K562 (cell line): ENCODE data around the gene PXN. TPM values are rescaled to one million over a fixed set of nuclear protein-coding genes. Genes with fewer than 3 reads are reported as not detected.

Source experiments
- ATAC-seq: fragments of 200-7000 bp; cut with Tn5 transposase; 3 replicates; pipeline ENCODE4 v1.9.1; 2020; ENCODE audit warnings: moderate library complexity
- BruUV-seq: library from RNA; stranded (reverse); fragments of 400-500 nt; replicated peaks from 2 replicates; lab custom pipeline; 2021; lab: Mats Ljungman, UMichigan
- CTCF ChIA-PET: fragments of 300-600 bp; formaldehyde crosslinking; extraction: SDS; loops from one replicate; lab custom pipeline; 2021; ENCODE audit warnings: low intra/inter-chr PET ratio; lab: Yijun Ruan, JAX
- POLR2A ChIA-PET: fragments of 300-600, 350-650 bp; sonication (Branson Sonifier 250); formaldehyde crosslinking; extraction: SDS; loops from one replicate; lab custom pipeline; 2021; ENCODE audit warnings: antibody characterized with exemption, inconsistent platforms; lab: Yijun Ruan, JAX
- DNase-seq, 4 experiments: peaks; one replicate each; pipeline versions ENCODE4 v3.0.0 to v3.0.0-alpha.2; 2011 to 2018; ENCODE audit warnings: low spot score in 3 of 4, mixed read lengths in 3 of 4; ENCODE audit errors: extremely low read depth in 1 of 4
- FAIRE-seq: peaks from 2 replicates; lab custom pipeline; 2011; peaks lifted over from hg19 to GRCh38; lab: Jason Lieb, UNC
- H2AFZ ChIP-seq: 2 replicates; pipeline ENCODE4 v1.6.0; 2011; ENCODE audit warnings: low read depth, low read length, control low read depth, inconsistent platforms
- H3K27ac ChIP-seq: fragments of 200-600 bp; 3 replicates; pipeline ENCODE4 v1.8.0; 2011; ENCODE audit warnings: low read depth, mild to moderate bottlenecking, control low read depth, inconsistent platforms, low read length, moderate library complexity, mixed read lengths; ENCODE audit errors: extremely low read depth
- H3K27me3 ChIP-seq, 2 experiments: fragments of 300-600 bp in 1 of 2; 2 replicates in 1 of 2; 3 replicates in 1 of 2; pipeline versions ENCODE4 v1.6.0 to v1.8.0; 2011; ENCODE audit warnings: inconsistent platforms in 2 of 2, low read length in 2 of 2, mild to moderate bottlenecking in 1 of 2, mixed read lengths in 1 of 2, moderate library complexity in 1 of 2; ENCODE audit not compliant: control insufficient read depth in 2 of 2, insufficient read depth in 2 of 2
- H3K36me3 ChIP-seq: fragments of 300-600 bp; 3 replicates; pipeline ENCODE4 v1.8.0; 2011; ENCODE audit warnings: mild to moderate bottlenecking, low read length, inconsistent platforms; ENCODE audit not compliant: control insufficient read depth, insufficient read depth
- H3K4me1 ChIP-seq, 2 experiments: fragments of 200-600 bp in 1 of 2; replicated peaks in 1 of 2; 2 replicates in 1 of 2; 3 replicates in 1 of 2; pipeline versions ENCODE4 v1.5.1 to v1.8.0; 2011; ENCODE audit warnings: inconsistent platforms in 2 of 2, low read length in 2 of 2, mild to moderate bottlenecking in 1 of 2, mixed read lengths in 1 of 2, moderate library complexity in 1 of 2; ENCODE audit not compliant: control insufficient read depth in 2 of 2, insufficient read depth in 2 of 2
- H3K4me2 ChIP-seq: 2 replicates; pipeline ENCODE4 v1.6.1; 2011; ENCODE audit warnings: low read length, control low read depth, inconsistent platforms, mixed read lengths; ENCODE audit not compliant: insufficient read depth
- H3K4me3 ChIP-seq: fragments of 200-600 bp; sonication (generic), shearing (Covaris generic); 2 replicates; pipeline ENCODE4 v1.5.1; 2016; ENCODE audit warnings: control low read depth, inconsistent platforms
- H3K79me2 ChIP-seq: fragments of 200-600 bp; 3 replicates; pipeline ENCODE4 v1.8.0; 2011; ENCODE audit warnings: low read length, inconsistent platforms; ENCODE audit not compliant: control insufficient read depth, insufficient read depth
- H3K9ac ChIP-seq, 2 experiments: 2 replicates each; pipeline versions ENCODE4 v1.6.0 to v1.6.1; 2011; ENCODE audit warnings: low read depth in 2 of 2, low read length in 2 of 2, control low read depth in 1 of 2, inconsistent platforms in 1 of 2, mild to moderate bottlenecking in 1 of 2, mixed read lengths in 1 of 2; ENCODE audit not compliant: insufficient read depth in 1 of 2
- H3K9me1 ChIP-seq: one replicate; pipeline ENCODE4 v1.6.0; 2011; ENCODE audit warnings: inconsistent platforms, mild to moderate bottlenecking, low read length, moderate library complexity; ENCODE audit not compliant: control insufficient read depth, insufficient read depth
- H3K9me3 ChIP-seq: replicated peaks from 2 replicates; pipeline ENCODE4 v1.5.1; 2011; ENCODE audit warnings: low read depth, low read length, inconsistent platforms; ENCODE audit not compliant: control insufficient read depth, insufficient read depth
- H4K20me1 ChIP-seq: replicated peaks from 2 replicates; pipeline ENCODE4 v1.6.1; 2011; ENCODE audit warnings: low read length, inconsistent platforms, mixed read lengths; ENCODE audit not compliant: control insufficient read depth, insufficient read depth
- BCOR ChIP-seq: fragments of 450-650 bp; IDR thresholded peaks from 2 replicates; pipeline ENCODE4 v1.6.1; 2016
- E2F8 ChIP-seq: fragments of 450-650 bp; IDR thresholded peaks from 2 replicates; pipeline ENCODE4 v1.7.1; 2018; ENCODE audit warnings: mild to moderate bottlenecking, low read depth; ENCODE audit not compliant: partially characterized antibody
- ELF4 ChIP-seq: fragments of 450-650 bp; formaldehyde crosslinking; IDR thresholded peaks from 2 replicates; pipeline ENCODE4 v1.4.0; 2022; ENCODE audit warnings: missing genetic modification characterization
- MBD2 ChIP-seq: sonication (generic); IDR thresholded peaks from 2 replicates; pipeline ENCODE4 v1.6.1; 2016; ENCODE audit warnings: low read depth, borderline replicate concordance
- MED1 ChIP-seq: sonication (generic); formaldehyde crosslinking; IDR thresholded peaks from 2 replicates; pipeline ENCODE4 v1.8.1; 2023; ENCODE audit warnings: missing genetic modification reagents, borderline replicate concordance
- MEF2A ChIP-seq: IDR thresholded peaks from 2 replicates; pipeline ENCODE4 v1.6.1; 2011; ENCODE audit warnings: low read depth, mild to moderate bottlenecking, low read length, moderate library complexity; ENCODE audit not compliant: control insufficient read depth
- MTA3 ChIP-seq: fragments of 450-650 bp; formaldehyde crosslinking; IDR thresholded peaks from 2 replicates; pipeline ENCODE4 v1.6.1; 2017; ENCODE audit warnings: mild to moderate bottlenecking, borderline replicate concordance
- SAFB ChIP-seq: fragments of 200-400 bp; formaldehyde crosslinking; IDR thresholded peaks from 2 replicates; pipeline ENCODE4 v1.6.1; 2017; ENCODE audit warnings: low read depth, low read length, borderline replicate concordance
- TRIM28 ChIP-seq: fragments of 450-650 bp; IDR thresholded peaks from 2 replicates; pipeline ENCODE4 v1.6.1; 2017
- U2AF1 ChIP-seq: fragments of 200-400 bp; formaldehyde crosslinking; optimal IDR thresholded peaks from 2 replicates; pipeline ENCODE3; 2017; ENCODE audit warnings: mild to moderate bottlenecking, low read depth, low read length, moderate library complexity
- ZNF133 ChIP-seq: fragments of 250-450 bp; sonication (Bioruptor Pico); IDR thresholded peaks from 2 replicates; pipeline ENCODE4 v1.4.0; 2020; ENCODE audit warnings: mild to moderate bottlenecking
- ZNF197 ChIP-seq: fragments of 200-800 bp; sonication (Bioruptor generic); IDR thresholded peaks from 2 replicates; pipeline ENCODE4 v1.6.1; 2016; ENCODE audit warnings: low read depth, missing genetic modification characterization, missing compliant biosample characterization
- ZNF347 ChIP-seq: fragments of 450-650 bp; formaldehyde crosslinking; IDR thresholded peaks from 2 replicates; pipeline ENCODE4 v1.4.0; 2020; ENCODE audit warnings: low read depth, mild to moderate bottlenecking, moderate library complexity
- WGBS: fragments of 100-300 bp; shearing (Covaris generic); methylation state at CpG from one replicate; pipeline ENCODE4 v1.1.6; 2016; ENCODE audit warnings: low coverage, mixed read lengths; ENCODE audit not compliant: insufficient coverage; ENCODE audit errors: missing lambda C conversion rate; 5-methylcytosine and 5-hydroxymethylcytosine counted together
- in situ Hi-C: fragments of 300-500 bp; cut with MboI; formaldehyde crosslinking; loops from 4 replicates; pipeline ENCODE4 v1.15.0; 2018; ENCODE audit warnings: inconsistent platforms, mixed read lengths
- intact Hi-C: fragments of 100-400 bp; cut with micrococcal nuclease; formaldehyde crosslinking; loops from 2 replicates; pipeline ENCODE4 v1.14.2; 2022
- polyA plus RNA-seq, 8 experiments: library from polyadenylated mRNA; depleted of rRNA in 4 of 8; stranded (reverse) in 5 of 8; unstranded in 3 of 8; fragments of >200 nt; fragmentation: Nextera tagmentation in 2 of 8; fragmentation: Illumina TruSeq in 1 of 8; extraction: Ambion mirVana in 2 of 8; extraction: Trizol in 1 of 8; gene quantifications; 2 replicates each; pipeline versions ENCODE4 v1.2.1 to v1.2.3, GENCODE V29; 2011 to 2014; ENCODE audit warnings: inconsistent platforms in 1 of 8, missing spikeins in 1 of 8
- total RNA-seq, 7 experiments: library from RNA; depleted of rRNA in 6 of 7; stranded (reverse); fragments of >200 nt in 6 of 7; fragmentation: Illumina TruSeq in 2 of 7; extraction: Trizol in 2 of 7; gene quantifications; 2 replicates each; pipeline versions ENCODE4 v1.2.1 to v1.2.3, GENCODE V29; 2011 to 2021; ENCODE audit warnings: low replicate concordance in 1 of 7

Gene PXN
- total and polyA plus RNA-seq, 9 of the 15 experiments (the other 6 are each of a cell fraction or from before 2014, with no cell fraction given) = 4.0 to 74.1 (median 18.6) TPM

GRCh38 chr12:120287491-120287890 is 22.0 kb upstream of the PXN start (continued):
- no peak for TF ChIP-seq ELF4
- no peak for TF ChIP-seq U2AF1
- TF ChIP-seq MBD2 = no peak
- no peak for TF ChIP-seq E2F8
- no peak for TF ChIP-seq ZNF197 (CRISPR knock-in tag)
- no peak for TF ChIP-seq TRIM28
- TF ChIP-seq, all 486 proteins: peak for 0

GRCh38 chr12:120286768-120287490 is 21.4 kb upstream of the PXN start:
- TF ChIP-seq ZNF347 (CRISPR knock-in tag) (no peak), SAFB (no peak), ZNF133 (CRISPR knock-in tag) (no peak), MEF2A (no peak), BCOR (no peak), MTA3 (no peak), MED1 (no peak)
- ChIA-PET POLR2A (interaction anchor here (0.6 to 7.4 kb wide), 10 partner anchors 12 to 204 kb away, joined by 3 to 37 read pairs (median 4); partner anchors contain the start of gene RPLP0), CTCF (no interaction called here)
- Histone ChIP-seq H3K9me1 (no peaks in the 10 kb centered on the region), H3K79me2 (no peaks in the 10 kb centered on the region), H3K9me3 (no peaks in the 10 kb centered on the region), H3K27me3 (no peaks in the 10 kb centered on the region), H3K36me3 (no peaks in the 10 kb centered on the region), H3K4me3 (no peak overlapping the region), H3K9ac (no peak overlapping the region), H4K20me1 (no peaks in the 10 kb centered on the region), H2AFZ (no peak overlapping the region), H3K27ac (no peak overlapping the region), H3K4me2 (no peak overlapping the region), H3K4me1 (peaks cover 5 to 26% of the 10 kb centered on the region in 2 experiments; a peak in 3 of 5 replicates)
- in situ Hi-C loops = no loop called here
- no TSS peak for BruUV-seq
- 16% methylated on average over 7 of the region's 7 CpGs for WGBS
- DNase-seq (no peak), FAIRE-seq (no peak), ATAC-seq (no peak)
- intact Hi-C loops = no loop called here
